CD8-positive, alpha-beta memory T cell (primary cell): Measurements from ENCODE around the gene ST7. TPM values are rescaled to one million over a fixed set of nuclear protein-coding genes. Genes with fewer than 3 reads are reported as not detected.

Experiments used
- CTCF ChIA-PET: fragments of 350-600 bp; sonication (Branson Sonifier 250); formaldehyde crosslinking; loops from one replicate; lab custom pipeline; 2021; ENCODE audit warnings: antibody characterized with exemption; lab: Charles Lee
- POLR2A ChIA-PET: fragments of 350-600 bp; sonication (Branson Sonifier 250); formaldehyde crosslinking; loops from one replicate; lab custom pipeline; 2021; ENCODE audit warnings: antibody characterized with exemption; lab: Charles Lee
- DNase-seq, 5 donors: peaks; one replicate each; pipeline versions ENCODE4 v3.0.0 to v3.0.0-alpha.2; 2020 to 2022; ENCODE audit warnings: mixed read lengths in 1 of 5
- H3K27ac ChIP-seq: one replicate; pipeline ENCODE4 v1.7.0; 2013; ENCODE audit warnings: low read depth, mild to moderate bottlenecking, low read length, moderate library complexity
- H3K27me3 ChIP-seq: 2 replicates; pipeline ENCODE4 v1.7.0; 2013; ENCODE audit warnings: low read length, mild to moderate bottlenecking; ENCODE audit not compliant: insufficient read depth, poor library complexity, severe bottlenecking
- H3K36me3 ChIP-seq: 2 replicates; pipeline ENCODE4 v1.7.0; 2013; ENCODE audit warnings: mild to moderate bottlenecking, low read length, moderate library complexity; ENCODE audit not compliant: insufficient read depth
- H3K4me1 ChIP-seq: 2 replicates; pipeline ENCODE4 v1.7.0; 2013; ENCODE audit warnings: mild to moderate bottlenecking, low read length, moderate library complexity; ENCODE audit not compliant: insufficient read depth
- H3K4me3 ChIP-seq: 2 replicates; pipeline ENCODE4 v1.7.0; 2013; ENCODE audit warnings: mild to moderate bottlenecking, low read length
- H3K9me3 ChIP-seq: 2 replicates; pipeline ENCODE4 v1.7.0; 2013; ENCODE audit warnings: mild to moderate bottlenecking, low read length
- H3K27ac Mint-ChIP-seq, 8 donors: one replicate each; pipeline ENCODE4 v1.8.0; 2020 to 2021; ENCODE audit warnings: mixed read lengths in 8 of 8, mild to moderate bottlenecking in 6 of 8, inconsistent platforms in 3 of 8, moderate library complexity in 3 of 8
- H3K27me3 Mint-ChIP-seq, 2 donors: one replicate each; pipeline ENCODE4 v1.8.0; 2020 to 2021; ENCODE audit warnings: mixed read lengths in 2 of 2, mild to moderate bottlenecking in 1 of 2, moderate library complexity in 1 of 2
- H3K36me3 Mint-ChIP-seq, 3 donors: one replicate each; pipeline ENCODE4 v1.8.0; 2020 to 2021; ENCODE audit warnings: mixed read lengths in 3 of 3, inconsistent platforms in 1 of 3, mild to moderate bottlenecking in 1 of 3
- H3K4me1 Mint-ChIP-seq, 3 donors: one replicate each; pipeline ENCODE4 v1.8.0; 2020 to 2021; ENCODE audit warnings: mixed read lengths in 3 of 3, inconsistent platforms in 1 of 3, mild to moderate bottlenecking in 1 of 3
- H3K4me3 Mint-ChIP-seq, 7 donors: one replicate each; pipeline ENCODE4 v1.8.0; 2020 to 2021; ENCODE audit warnings: mixed read lengths in 7 of 7, mild to moderate bottlenecking in 6 of 7, moderate library complexity in 4 of 7, inconsistent platforms in 2 of 7
- H3K9me3 Mint-ChIP-seq, 5 donors: one replicate each; pipeline ENCODE4 v1.8.0; 2020 to 2022; ENCODE audit warnings: mixed read lengths in 5 of 5, mild to moderate bottlenecking in 3 of 5, moderate library complexity in 2 of 5, inconsistent platforms in 1 of 5
- polyA plus RNA-seq: library from polyadenylated mRNA; unstranded; fragments of 300-500 nt; fragmentation: Illumina TruSeq; gene quantifications from one replicate; pipeline ENCODE4 v1.2.3, GENCODE V29; 2021
- total RNA-seq, 2 experiments: library from RNA; stranded (reverse); gene quantifications; one replicate each; pipeline ENCODE4 v1.2.3, GENCODE V29; 2021

The ST7 gene
- total and polyA plus RNA-seq, 3 experiments from 2014 or later, result 7.9 to 14.2 (median 12.7) TPM

GRCh38 chr7:117216436-117217069, 263.3 kb downstream of the ST7 start:
- no peaks in the 10 kb centered on the region for H3K27me3 ChIP-seq
- CTCF ChIA-PET, result no interaction called here

GRCh38 chr7:117217106-117218035, 264.1 kb downstream of the ST7 start:
- no peaks in the 10 kb centered on the region for H3K4me1 ChIP-seq
- H3K9me3 ChIP-seq, result no peaks in the 10 kb centered on the region
- H3K36me3 ChIP-seq, result no peaks in the 10 kb centered on the region
- Mint-ChIP-seq H3K4me1 (no peaks in the 10 kb centered on the region), H3K4me3 (no peak overlapping the region), H3K27ac (no peak overlapping the region), H3K9me3 (no peaks in the 10 kb centered on the region), H3K36me3 (peaks cover 2 to 6% (median 3%) of the 10 kb centered on the region in 3 donors), H3K27me3 (no peaks in the 10 kb centered on the region)
- no peak overlapping the region for H3K4me3 ChIP-seq
- no peak overlapping the region for H3K27ac ChIP-seq
- CTCF ChIA-PET, result no interaction called here
- no peak for DNase-seq
- POLR2A ChIA-PET, result no interaction called here
- H3K27me3 ChIP-seq, result no peaks in the 10 kb centered on the region

More at GRCh38 chr7:117216436-117217069, 263.3 kb downstream of the ST7 start:
- Histone ChIP-seq H3K27ac (no peak overlapping the region), H3K4me3 (no peak overlapping the region), H3K36me3 (no peaks in the 10 kb centered on the region), H3K9me3 (no peaks in the 10 kb centered on the region), H3K4me1 (no peaks in the 10 kb centered on the region)
- Mint-ChIP-seq H3K4me3 (no peak overlapping the region), H3K27me3 (no peaks in the 10 kb centered on the region), H3K4me1 (no peaks in the 10 kb centered on the region), H3K36me3 (no peaks in the 10 kb centered on the region), H3K9me3 (no peaks in the 10 kb centered on the region), H3K27ac (no peak overlapping the region)
- POLR2A ChIA-PET, result no interaction called here
- no peak for DNase-seq

- H3K27ac ChIP-seq, result no peak overlapping the region
- no peaks in the 10 kb centered on the region for H3K36me3 ChIP-seq
- POLR2A ChIA-PET, result no interaction called here
- no peaks in the 10 kb centered on the region for H3K27me3 ChIP-seq
- CTCF ChIA-PET, result no interaction called here
- Mint-ChIP-seq H3K4me3 (no peak overlapping the region), H3K4me1 (no peaks in the 10 kb centered on the region), H3K27me3 (no peaks in the 10 kb centered on the region), H3K9me3 (no peaks in the 10 kb centered on the region), H3K36me3 (peaks cover 8 to 17% (median 11%) of the 10 kb centered on the region in 3 donors), H3K27ac (no peak overlapping the region)
- H3K4me3 ChIP-seq, result no peak overlapping the region
- H3K4me1 ChIP-seq, result no peaks in the 10 kb centered on the region
- no peaks in the 10 kb centered on the region for H3K9me3 ChIP-seq
- no peak for DNase-seq
Observed at GRCh38 chr7:117218700-117219099, 265.4 kb downstream of the ST7 start.

- Histone ChIP-seq H3K4me1 (no peaks in the 10 kb centered on the region), H3K27me3 (no peaks in the 10 kb centered on the region), H3K36me3 (no peaks in the 10 kb centered on the region), H3K27ac (no peak overlapping the region), H3K4me3 (no peak overlapping the region), H3K9me3 (no peaks in the 10 kb centered on the region)
- no peaks in the 10 kb centered on the region for H3K27me3 Mint-ChIP-seq
- ChIA-PET POLR2A (no interaction called here), CTCF (no interaction called here)
- H3K36me3 Mint-ChIP-seq, result peaks cover 8 to 17% (median 11%) of the 10 kb centered on the region in 3 donors
- H3K27ac Mint-ChIP-seq, result no peak overlapping the region
- no peaks in the 10 kb centered on the region for H3K4me1 Mint-ChIP-seq
- no peak overlapping the region for H3K4me3 Mint-ChIP-seq
- no peaks in the 10 kb centered on the region for H3K9me3 Mint-ChIP-seq
- DNase-seq, result no peak
Observed at GRCh38 chr7:117219485-117219884, 266.2 kb downstream of the ST7 start.

GRCh38 chr7:117220836-117221235, 267.5 kb downstream of the ST7 start:
- no peaks in the 10 kb centered on the region for H3K4me1 Mint-ChIP-seq
- H3K9me3 ChIP-seq, result no peaks in the 10 kb centered on the region
- no peaks in the 10 kb centered on the region for H3K27me3 Mint-ChIP-seq
- CTCF ChIA-PET, result no interaction called here
- peaks cover 8 to 17% (median 11%) of the 10 kb centered on the region in 3 donors for H3K36me3 Mint-ChIP-seq
- no peak overlapping the region for H3K27ac Mint-ChIP-seq
- no peaks in the 10 kb centered on the region for H3K36me3 ChIP-seq
- H3K9me3 Mint-ChIP-seq, result no peaks in the 10 kb centered on the region
- H3K4me1 ChIP-seq, result no peaks in the 10 kb centered on the region
- no peaks in the 10 kb centered on the region for H3K27me3 ChIP-seq
- no peak overlapping the region for H3K27ac ChIP-seq
- DNase-seq, result no peak
- H3K4me3 ChIP-seq, result no peak overlapping the region
- POLR2A ChIA-PET, result no interaction called here
- H3K4me3 Mint-ChIP-seq, result no peak overlapping the region

GRCh38 chr7:117225536-117225935, 272.2 kb downstream of the ST7 start:
- H3K27me3 Mint-ChIP-seq, result no peaks in the 10 kb centered on the region
- DNase-seq, result no peak
- H3K4me3 Mint-ChIP-seq, result no peak overlapping the region
- no peak overlapping the region for H3K27ac Mint-ChIP-seq
- no peaks in the 10 kb centered on the region for H3K4me1 Mint-ChIP-seq
- ChIA-PET CTCF (no interaction called here), POLR2A (no interaction called here)
- Histone ChIP-seq H3K27me3 (no peaks in the 10 kb centered on the region), H3K4me3 (no peak overlapping the region), H3K9me3 (no peaks in the 10 kb centered on the region), H3K4me1 (no peaks in the 10 kb centered on the region), H3K27ac (no peak overlapping the region), H3K36me3 (no peaks in the 10 kb centered on the region)
- peaks cover 8 to 17% (median 11%) of the 10 kb centered on the region in 3 donors for H3K36me3 Mint-ChIP-seq
- H3K9me3 Mint-ChIP-seq, result no peaks in the 10 kb centered on the region

GRCh38 chr7:117227091-117227490, 273.8 kb downstream of the ST7 start:
- no peaks in the 10 kb centered on the region for H3K27me3 Mint-ChIP-seq
- CTCF ChIA-PET, result no interaction called here
- H3K4me1 ChIP-seq, result no peaks in the 10 kb centered on the region

GRCh38 chr7:117229350-117229749, 276.0 kb downstream of the ST7 start:
- peaks cover 0 to 7% (median 2%) of the 10 kb centered on the region in 5 donors for H3K9me3 Mint-ChIP-seq
- H3K4me1 ChIP-seq, result no peaks in the 10 kb centered on the region
- CTCF ChIA-PET, result no interaction called here

More at GRCh38 chr7:117227091-117227490, 273.8 kb downstream of the ST7 start:
- Histone ChIP-seq H3K4me3 (no peak overlapping the region), H3K36me3 (no peaks in the 10 kb centered on the region), H3K27me3 (no peaks in the 10 kb centered on the region), H3K27ac (no peak overlapping the region), H3K9me3 (no peaks in the 10 kb centered on the region)
- Mint-ChIP-seq H3K4me3 (no peak overlapping the region), H3K36me3 (peaks cover 6 to 12% (median 9%) of the 10 kb centered on the region in 3 donors), H3K27ac (no peak overlapping the region), H3K9me3 (peaks cover 0 to 3% (median 0%) of the 10 kb centered on the region in 5 donors), H3K4me1 (no peaks in the 10 kb centered on the region)
- no peak for DNase-seq
- POLR2A ChIA-PET, result no interaction called here

More at GRCh38 chr7:117229350-117229749, 276.0 kb downstream of the ST7 start:
- Mint-ChIP-seq H3K27ac (no peak overlapping the region), H3K27me3 (no peaks in the 10 kb centered on the region), H3K36me3 (peaks cover 0 to 2% (median 0%) of the 10 kb centered on the region in 3 donors), H3K4me1 (no peaks in the 10 kb centered on the region), H3K4me3 (no peak overlapping the region)
- POLR2A ChIA-PET, result no interaction called here
- no peak for DNase-seq
- no peaks in the 10 kb centered on the region for H3K36me3 ChIP-seq
- no peak overlapping the region for H3K27ac ChIP-seq
- H3K9me3 ChIP-seq, result no peaks in the 10 kb centered on the region
- no peaks in the 10 kb centered on the region for H3K27me3 ChIP-seq
- no peak overlapping the region for H3K4me3 ChIP-seq
